HG02840 (cell line): ENCODE measurements around the gene RSPH1.

ENCODE experiments used
- ATAC-seq: cut with Tn5 transposase; IDR thresholded peaks from one replicate; pipeline ENCODE4 v1.9.1; 2021; ENCODE audit warnings: mild to moderate bottlenecking, moderate library complexity, moderate number of reproducible peaks; ENCODE audit not compliant: unreplicated experiment, low FRiP score

RSPH1 gene

GRCh38 chr21:42513985-42514882 lies 18.2 kb upstream of the RSPH1 start:
- ATAC-seq = no peak

- ATAC-seq = no peak
These were observed 17.3 kb upstream of the RSPH1 start, which contains the start of gene SLC37A1 for GRCh38 chr21:42513151-42513984. TSS of gene SLC37A1 (plus strand) at chr21:42513852. CDS start at chr21:42518455, 4,603 bp downstream.

GRCh38 chr21:42512346-42513034 lies 16.5 kb upstream of the RSPH1 start:
- ATAC-seq = no peak

GRCh38 chr21:42509244-42509643 lies 13.2 kb upstream of the RSPH1 start:
- no peak for ATAC-seq

GRCh38 chr21:42508371-42508770 lies 12.3 kb upstream of the RSPH1 start:
- ATAC-seq = no peak

- ATAC-seq = no peak
These were observed 11.4 kb upstream of the RSPH1 start for GRCh38 chr21:42507418-42507817.

- ATAC-seq = peak; percentile 68
These were observed 9.2 kb upstream of the RSPH1 start for GRCh38 chr21:42505090-42505726.

GRCh38 chr21:42503711-42504110 lies 7.7 kb upstream of the RSPH1 start:
- no peak for ATAC-seq

GRCh38 chr21:42500736-42501135 lies 4.7 kb upstream of the RSPH1 start:
- no peak for ATAC-seq

- ATAC-seq = no peak
These were observed 4.2 kb upstream of the RSPH1 start for GRCh38 chr21:42500225-42500624.

GRCh38 chr21:42499444-42500112 lies 3.6 kb upstream of the RSPH1 start:
- ATAC-seq = no peak

GRCh38 chr21:42498012-42498411 lies 2.0 kb upstream of the RSPH1 start:
- no peak for ATAC-seq

GRCh38 chr21:42496839-42497202 lies 797 bp upstream of the RSPH1 start:
- no peak for ATAC-seq

- no peak for ATAC-seq
These were observed 282 bp downstream of the RSPH1 start for GRCh38 chr21:42495765-42496119.

- no peak for ATAC-seq
These were observed 997 bp downstream of the RSPH1 start for GRCh38 chr21:42495027-42495426.

GRCh38 chr21:42493109-42494060 lies 2.6 kb downstream of the RSPH1 start:
- ATAC-seq = no peak

- ATAC-seq = no peak
These were observed 3.8 kb downstream of the RSPH1 start for GRCh38 chr21:42492201-42492600.

GRCh38 chr21:42491328-42491727 lies 4.7 kb downstream of the RSPH1 start:
- ATAC-seq = no peak

GRCh38 chr21:42490720-42491119 lies 5.3 kb downstream of the RSPH1 start:
- no peak for ATAC-seq
